ENCODE data around the gene RASL11B.

RASL11B gene

DNA sequence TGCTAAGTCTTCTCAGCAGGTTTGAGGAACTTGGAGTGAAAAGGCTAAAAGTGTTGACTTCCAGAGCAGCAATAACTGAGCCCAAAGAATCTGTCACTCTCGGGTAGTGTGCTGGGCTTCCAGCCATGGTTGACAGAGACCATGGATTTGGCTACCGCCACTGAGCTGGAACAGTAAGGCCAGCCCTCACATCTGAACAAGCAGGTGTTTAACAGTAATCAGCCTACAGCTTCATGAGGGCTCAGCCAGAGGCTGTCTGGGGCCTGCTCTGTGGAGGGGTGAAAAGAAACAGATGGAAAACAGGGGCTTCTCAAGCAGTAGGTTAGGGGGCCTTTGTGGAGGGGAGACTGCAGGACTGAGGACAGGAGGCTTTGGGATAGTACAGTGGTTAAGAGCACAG lies 14.9 kb downstream of the RASL11B start:
- Mint-ChIP-seq H3K4me3 (no peak overlapping the region), H3K27me3 (no peaks in the 10 kb centered on the region), H3K4me1 (ENCODE audit: low read depth) (no peaks in the 10 kb centered on the region), H3K9me3 (no peaks in the 10 kb centered on the region), H3K27ac (no peak overlapping the region), H3K36me3 (ENCODE audit: low read depth) (peaks cover 37% of the 10 kb centered on the region)

DNA sequence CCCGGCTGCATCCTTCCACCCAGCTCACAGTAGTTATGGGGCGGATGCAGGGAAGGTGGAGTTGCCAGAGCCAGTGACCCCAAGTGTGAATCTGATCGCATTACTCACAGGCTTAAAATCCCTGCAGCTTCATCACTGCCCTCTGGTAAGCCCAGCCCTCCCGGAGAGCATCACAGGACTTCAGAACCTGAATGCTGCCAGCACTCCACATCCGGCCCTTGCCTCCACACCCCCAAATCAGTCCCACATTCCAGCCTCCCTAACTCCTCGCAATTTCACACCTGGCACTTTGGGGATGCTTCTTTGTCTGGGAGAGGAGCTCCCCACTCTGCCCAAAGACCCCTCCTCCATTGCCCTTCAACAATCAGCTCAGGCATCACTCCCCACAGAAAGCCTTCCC lies 15.6 kb downstream of the RASL11B start:
- no peaks in the 10 kb centered on the region for H3K27me3 Mint-ChIP-seq
- H3K4me1 Mint-ChIP-seq (ENCODE audit: low read depth), result no peaks in the 10 kb centered on the region
- H3K4me3 Mint-ChIP-seq, result no peak overlapping the region
- no peaks in the 10 kb centered on the region for H3K9me3 Mint-ChIP-seq
- no peak overlapping the region for H3K27ac Mint-ChIP-seq
- H3K36me3 Mint-ChIP-seq (ENCODE audit: low read depth), result peaks cover 31% of the 10 kb centered on the region

DNA sequence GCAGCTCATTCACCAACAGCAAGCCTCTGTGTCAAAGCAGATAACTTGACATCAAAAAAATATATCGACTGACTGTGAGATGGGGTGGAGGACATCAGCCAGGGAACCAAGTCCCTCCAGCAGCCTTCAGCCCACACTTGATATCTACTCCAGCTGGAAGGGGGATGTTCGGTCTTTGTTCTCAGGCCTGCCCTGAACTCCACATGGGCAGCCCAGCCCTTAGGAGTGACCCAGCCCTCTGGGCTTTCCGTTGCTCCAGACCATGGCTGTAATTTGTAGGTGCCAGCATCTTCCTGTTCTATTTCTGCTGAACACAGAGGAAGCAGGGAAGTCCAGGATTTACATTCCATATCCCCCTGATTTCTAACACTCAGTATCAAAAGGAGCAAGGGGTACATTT lies 17.4 kb downstream of the RASL11B start:
- peaks cover 29% of the 10 kb centered on the region for H3K36me3 Mint-ChIP-seq (ENCODE audit: low read depth)
- no peak overlapping the region for H3K27ac Mint-ChIP-seq
- H3K4me3 Mint-ChIP-seq, result no peak overlapping the region
- no peaks in the 10 kb centered on the region for H3K9me3 Mint-ChIP-seq
- H3K27me3 Mint-ChIP-seq, result no peaks in the 10 kb centered on the region
- no peaks in the 10 kb centered on the region for H3K4me1 Mint-ChIP-seq (ENCODE audit: low read depth)

DNA sequence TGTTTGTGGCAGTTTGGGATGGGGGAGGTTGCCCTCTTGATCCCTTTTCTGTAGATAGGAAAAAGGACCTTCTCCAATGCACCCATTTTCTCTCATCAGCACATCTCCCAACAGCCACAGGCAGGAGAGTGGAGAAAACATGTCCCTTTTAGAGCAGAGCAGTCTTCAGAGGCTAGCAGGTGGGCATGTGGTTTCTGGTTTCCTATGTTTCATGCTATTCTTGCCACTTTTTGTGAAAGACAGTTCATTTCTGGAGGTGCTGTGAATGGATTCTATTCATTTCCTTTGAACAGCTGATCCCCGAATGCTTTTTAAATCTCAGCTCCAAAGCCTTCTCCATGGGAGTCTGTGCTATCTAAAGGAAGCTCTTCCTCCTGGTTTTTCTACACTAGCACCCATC lies 18.9 kb downstream of the RASL11B start:
- peaks cover 35% of the 10 kb centered on the region for H3K36me3 Mint-ChIP-seq (ENCODE audit: low read depth)
- H3K27ac Mint-ChIP-seq, result no peak overlapping the region
- no peaks in the 10 kb centered on the region for H3K27me3 Mint-ChIP-seq
- no peaks in the 10 kb centered on the region for H3K9me3 Mint-ChIP-seq
- H3K4me1 Mint-ChIP-seq (ENCODE audit: low read depth), result no peaks in the 10 kb centered on the region
- no peak overlapping the region for H3K4me3 Mint-ChIP-seq

DNA sequence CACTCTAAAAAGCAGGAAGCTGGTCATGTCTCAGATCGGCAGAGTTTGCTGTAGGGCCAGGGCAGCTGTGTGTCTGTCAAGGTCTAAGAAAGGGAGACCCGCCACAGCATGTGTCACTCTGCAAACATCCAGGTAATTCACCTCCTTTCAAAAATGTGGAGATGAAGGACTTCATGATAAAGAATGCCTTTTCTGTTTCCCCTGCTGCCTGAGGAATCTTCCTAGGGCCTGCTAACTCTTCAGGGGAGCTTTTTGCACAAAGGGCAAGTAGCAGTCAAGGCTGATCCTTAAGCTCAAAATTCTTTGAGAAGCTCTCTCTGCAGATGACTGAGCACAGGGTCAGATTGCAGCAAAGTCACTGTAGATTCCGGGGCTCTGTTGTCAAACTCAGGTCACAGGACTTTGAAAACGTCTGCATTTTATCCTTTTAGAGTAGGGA lies 21.1 kb downstream of the RASL11B start:
- H3K36me3 Mint-ChIP-seq (ENCODE audit: low read depth), result peaks cover 41% of the 10 kb centered on the region
- H3K4me1 Mint-ChIP-seq (ENCODE audit: low read depth), result no peaks in the 10 kb centered on the region

DNA sequence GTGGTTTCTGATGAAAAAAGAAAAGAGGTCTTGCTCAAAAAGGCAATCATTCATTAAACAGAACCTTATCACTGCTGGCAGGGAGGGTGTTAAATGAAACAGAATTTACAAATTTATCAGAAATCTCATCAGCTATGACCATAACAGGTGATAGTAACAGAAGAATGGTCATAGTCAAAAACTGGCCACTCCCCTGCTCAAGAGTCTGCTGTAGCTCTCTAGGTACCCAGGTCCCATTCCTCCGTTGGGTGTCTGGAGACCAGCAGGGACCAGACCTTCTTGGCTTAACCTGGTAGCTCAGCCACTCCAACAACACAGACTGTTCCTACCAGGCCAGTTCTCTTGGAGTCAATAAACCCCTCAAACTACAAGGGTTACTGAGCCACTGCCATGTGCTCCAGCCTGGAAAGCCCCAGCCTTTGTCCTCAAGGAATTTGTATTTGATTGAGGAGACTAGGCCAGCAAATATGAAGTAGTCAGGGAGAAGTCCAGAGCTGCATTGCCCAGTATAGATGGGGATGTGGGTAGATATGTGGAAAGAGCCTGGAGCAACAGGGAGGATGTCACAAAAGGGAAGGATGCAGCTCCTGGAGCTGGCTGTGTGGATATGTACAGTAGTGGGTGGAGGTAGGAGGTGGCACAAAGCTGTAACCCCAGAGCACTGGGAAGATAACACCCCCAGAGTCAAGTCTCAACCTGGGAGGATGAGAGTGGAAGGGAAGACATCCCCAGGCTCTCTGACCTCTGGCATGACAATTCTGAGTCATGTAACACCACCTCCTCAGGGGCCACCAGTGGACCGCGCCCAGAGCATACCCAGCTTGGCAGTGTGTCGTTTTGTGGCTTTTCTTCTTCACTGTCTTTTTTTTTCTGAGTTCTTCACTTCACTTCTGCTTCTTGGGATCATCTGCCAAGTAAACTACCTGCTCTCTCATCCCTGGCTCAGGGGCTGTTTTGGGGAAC lies 21.9 kb downstream of the RASL11B start:
- Mint-ChIP-seq H3K9me3 (peaks cover 11% of the 10 kb centered on the region), H3K36me3 (ENCODE audit: low read depth) (peaks cover 45% of the 10 kb centered on the region), H3K27ac (no peak overlapping the region), H3K27me3 (no peaks in the 10 kb centered on the region), H3K4me3 (no peak overlapping the region), H3K4me1 (ENCODE audit: low read depth) (no peaks in the 10 kb centered on the region)

More for the DNA sequence above, 21.1 kb downstream of the RASL11B start:
- H3K27me3 Mint-ChIP-seq, result no peaks in the 10 kb centered on the region
- no peak overlapping the region for H3K27ac Mint-ChIP-seq
- H3K9me3 Mint-ChIP-seq, result peaks cover 4% of the 10 kb centered on the region
- no peak overlapping the region for H3K4me3 Mint-ChIP-seq

DNA sequence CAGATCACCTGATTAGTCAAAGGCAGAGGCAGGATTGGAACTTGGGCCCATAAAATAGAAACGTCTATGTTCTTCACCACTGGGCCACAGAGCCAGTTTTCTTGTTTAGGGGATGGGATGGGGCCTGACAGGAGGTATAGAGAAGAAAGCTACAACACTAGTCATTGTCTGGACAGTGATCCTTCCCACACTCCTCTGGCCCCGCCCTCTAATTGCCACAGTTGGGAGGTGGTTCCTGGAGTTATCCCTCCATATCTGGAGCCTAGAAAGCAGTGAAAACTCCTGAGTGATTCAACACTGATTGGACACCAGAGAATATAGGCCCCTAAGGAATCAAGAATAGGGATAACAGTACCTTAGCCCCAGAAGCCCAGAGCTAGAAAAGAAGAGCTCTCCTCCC lies 22.9 kb downstream of the RASL11B start:
- Mint-ChIP-seq H3K27ac (no peak overlapping the region), H3K36me3 (ENCODE audit: low read depth) (peaks cover 46% of the 10 kb centered on the region), H3K27me3 (no peaks in the 10 kb centered on the region), H3K4me1 (ENCODE audit: low read depth) (peaks cover 5% of the 10 kb centered on the region), H3K4me3 (no peak overlapping the region), H3K9me3 (peaks cover 11% of the 10 kb centered on the region)

DNA sequence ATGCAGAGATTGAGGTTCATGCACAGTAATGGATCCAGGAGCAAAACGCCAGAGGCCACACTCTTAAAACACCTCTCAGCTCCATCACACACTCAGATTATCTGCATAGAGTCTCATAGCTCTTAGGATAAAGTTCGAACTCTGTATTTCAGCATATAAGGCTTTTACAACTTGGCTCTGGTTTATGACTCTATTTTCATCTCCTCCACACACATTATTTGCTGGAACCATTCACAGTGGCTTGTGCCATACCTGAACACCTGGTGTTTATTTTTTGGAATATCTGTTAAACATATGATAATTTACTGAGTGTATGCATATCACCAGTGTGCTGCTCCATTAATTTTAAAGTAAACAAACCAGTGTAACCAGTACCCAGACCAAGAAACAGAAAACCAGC lies 27.2 kb downstream of the RASL11B start:
- Mint-ChIP-seq H3K27me3 (no peaks in the 10 kb centered on the region), H3K4me1 (ENCODE audit: low read depth) (peaks cover 8% of the 10 kb centered on the region), H3K36me3 (ENCODE audit: low read depth) (peaks cover 32% of the 10 kb centered on the region), H3K9me3 (peaks cover 11% of the 10 kb centered on the region), H3K27ac (no peak overlapping the region), H3K4me3 (no peak overlapping the region)

DNA sequence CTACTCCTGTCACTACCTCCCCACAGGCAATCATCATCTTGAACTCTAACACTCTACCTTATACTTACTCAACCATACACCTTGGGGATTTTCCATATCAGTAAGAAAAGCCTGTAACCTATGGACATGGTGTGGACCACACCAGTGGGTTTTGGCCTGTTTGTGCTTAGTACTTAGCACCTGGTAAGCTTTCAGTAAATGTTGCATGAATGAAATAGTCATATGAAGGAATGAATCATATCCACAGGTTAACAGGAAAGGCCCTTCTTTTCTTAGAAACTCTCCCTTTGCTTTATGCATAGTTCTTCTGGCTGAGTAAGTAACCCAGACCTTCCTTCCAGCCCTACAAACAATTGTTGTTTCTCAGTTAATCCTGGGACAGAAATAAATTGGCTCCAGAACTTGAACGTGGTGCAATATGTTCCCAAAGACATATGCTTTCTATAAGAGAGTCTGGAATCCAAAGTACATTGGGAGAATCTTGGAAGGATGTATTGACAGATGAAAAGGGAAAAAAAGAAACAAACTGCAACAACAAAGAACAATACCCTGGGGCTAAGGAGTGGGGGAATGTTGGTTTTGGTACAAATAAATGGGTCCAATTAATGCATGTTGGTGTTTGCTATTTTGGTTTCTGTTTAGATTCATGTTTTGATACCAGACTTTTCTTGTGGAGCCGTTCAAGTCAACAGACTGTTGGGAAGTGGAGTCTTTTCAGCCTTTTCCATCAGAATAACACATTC lies 27.8 kb downstream of the RASL11B start:
- no peak overlapping the region for H3K4me3 Mint-ChIP-seq
- peaks cover 8% of the 10 kb centered on the region for H3K4me1 Mint-ChIP-seq (ENCODE audit: low read depth)
- peaks cover 11% of the 10 kb centered on the region for H3K9me3 Mint-ChIP-seq
- peaks cover 32% of the 10 kb centered on the region for H3K36me3 Mint-ChIP-seq (ENCODE audit: low read depth)
- H3K27me3 Mint-ChIP-seq, result no peaks in the 10 kb centered on the region
- H3K27ac Mint-ChIP-seq, result no peak overlapping the region

DNA sequence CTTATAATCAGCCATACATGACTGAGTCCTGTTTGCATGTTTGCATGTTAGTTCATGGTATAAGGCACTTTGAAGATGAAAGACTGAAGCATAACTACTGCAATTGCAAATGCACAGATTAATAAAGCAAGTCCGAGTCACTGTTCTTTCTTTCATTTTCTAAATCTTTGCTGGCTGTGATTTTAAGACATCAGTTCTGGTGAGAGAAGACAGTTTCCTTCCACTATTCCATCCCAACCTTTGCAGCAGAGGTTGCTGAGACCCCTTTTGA lies 28.3 kb downstream of the RASL11B start:
- no peak overlapping the region for H3K4me3 Mint-ChIP-seq
- peaks cover 11% of the 10 kb centered on the region for H3K9me3 Mint-ChIP-seq
- H3K4me1 Mint-ChIP-seq (ENCODE audit: low read depth), result peaks cover 8% of the 10 kb centered on the region
- H3K36me3 Mint-ChIP-seq (ENCODE audit: low read depth), result peaks cover 29% of the 10 kb centered on the region
- H3K27me3 Mint-ChIP-seq, result no peaks in the 10 kb centered on the region
- H3K27ac Mint-ChIP-seq, result no peak overlapping the region

DNA sequence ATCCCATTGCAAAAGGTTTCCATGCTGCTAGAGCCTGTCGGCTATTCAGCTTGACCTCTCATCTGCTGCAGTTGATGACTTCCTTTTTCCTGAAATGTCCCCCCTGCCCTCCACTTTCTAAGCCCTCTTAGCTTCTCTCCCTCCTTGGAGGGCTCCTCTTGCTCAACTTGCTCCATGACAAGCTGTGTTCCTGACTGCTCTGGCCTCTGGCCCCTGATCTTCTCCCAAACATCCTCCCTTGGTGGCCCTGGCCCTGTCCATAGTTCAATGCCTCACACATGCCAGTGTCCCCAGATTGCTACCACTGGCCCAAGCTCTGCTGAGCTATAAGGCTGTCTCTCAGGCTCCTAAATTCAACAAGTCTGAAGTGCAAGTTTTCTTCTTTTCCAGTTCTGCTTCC lies 29.6 kb downstream of the RASL11B start:
- peaks cover 21% of the 10 kb centered on the region for H3K36me3 Mint-ChIP-seq (ENCODE audit: low read depth)
- no peak overlapping the region for H3K4me3 Mint-ChIP-seq
- no peak overlapping the region for H3K27ac Mint-ChIP-seq
- H3K4me1 Mint-ChIP-seq (ENCODE audit: low read depth), result peaks cover 8% of the 10 kb centered on the region
- peaks cover 13% of the 10 kb centered on the region for H3K9me3 Mint-ChIP-seq
- H3K27me3 Mint-ChIP-seq, result no peaks in the 10 kb centered on the region

DNA sequence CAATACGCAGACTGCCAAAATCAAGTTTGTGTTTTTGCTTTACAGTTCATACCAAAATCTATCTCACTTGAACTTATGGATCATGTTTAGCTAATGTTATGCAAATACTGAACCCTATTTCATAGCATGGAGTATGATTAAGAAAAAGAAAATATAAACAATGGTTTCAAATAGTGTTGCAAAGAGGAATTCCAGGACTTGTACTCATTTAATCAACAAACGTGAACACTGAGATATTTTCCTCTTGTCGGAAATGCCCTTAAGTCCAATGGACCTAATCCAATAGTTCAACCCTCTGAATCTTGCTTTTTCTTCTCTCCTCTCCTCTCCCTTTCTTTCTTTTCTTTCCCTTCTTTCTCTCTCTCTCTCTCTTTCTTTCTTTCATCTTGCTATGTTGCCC lies 30.8 kb downstream of the RASL11B start:
- Mint-ChIP-seq H3K9me3 (peaks cover 11% of the 10 kb centered on the region), H3K27ac (no peak overlapping the region), H3K27me3 (no peaks in the 10 kb centered on the region), H3K36me3 (ENCODE audit: low read depth) (peaks cover 16% of the 10 kb centered on the region), H3K4me1 (ENCODE audit: low read depth) (peaks cover 8% of the 10 kb centered on the region), H3K4me3 (no peak overlapping the region)

DNA sequence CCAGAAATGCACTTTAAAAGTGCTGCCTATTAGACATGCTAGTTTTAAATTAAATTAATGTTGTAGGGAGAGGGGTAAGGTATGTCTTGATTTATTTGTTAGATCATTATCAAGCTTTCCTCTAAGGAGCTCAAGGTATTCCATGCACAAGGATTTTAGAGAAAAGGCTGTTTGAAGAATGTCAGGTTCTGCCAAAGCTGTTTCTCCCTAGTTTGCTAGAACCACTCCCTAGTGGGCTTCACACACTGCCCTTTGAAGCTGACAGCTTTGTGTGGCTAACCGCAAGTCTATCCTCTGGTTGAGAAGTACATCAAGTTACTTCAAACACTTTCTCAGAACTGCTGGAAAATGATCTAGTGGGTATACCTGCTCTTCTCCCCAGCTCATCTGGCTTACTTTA lies 32.3 kb downstream of the RASL11B start:
- peaks cover 8% of the 10 kb centered on the region for H3K4me1 Mint-ChIP-seq (ENCODE audit: low read depth)
- peaks cover 7% of the 10 kb centered on the region for H3K9me3 Mint-ChIP-seq
- no peak overlapping the region for H3K4me3 Mint-ChIP-seq
- H3K27ac Mint-ChIP-seq, result no peak overlapping the region
- H3K27me3 Mint-ChIP-seq, result no peaks in the 10 kb centered on the region
- H3K36me3 Mint-ChIP-seq (ENCODE audit: low read depth), result peaks cover 7% of the 10 kb centered on the region

DNA sequence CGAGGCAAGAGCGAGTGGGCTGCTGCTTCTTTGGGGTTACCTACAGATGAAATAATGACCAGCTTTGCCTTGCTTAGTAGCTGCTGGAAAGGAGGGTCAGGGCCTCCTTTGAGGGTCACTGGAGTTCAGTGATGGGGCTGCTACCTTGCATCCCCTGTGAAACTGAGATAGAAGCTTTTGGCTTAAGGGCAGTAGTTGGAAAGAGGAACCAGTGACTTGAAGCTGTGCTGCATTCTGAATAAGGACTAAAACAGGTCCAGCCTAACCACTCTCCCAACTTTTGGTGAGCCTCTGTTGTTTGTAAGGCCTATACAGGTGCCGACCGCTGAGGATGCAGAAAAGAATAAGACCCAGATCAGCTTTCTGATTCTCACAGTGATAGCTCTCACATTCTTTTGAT lies 41.2 kb downstream of the RASL11B start:
- Mint-ChIP-seq H3K36me3 (ENCODE audit: low read depth) (peaks cover 66% of the 10 kb centered on the region), H3K4me1 (ENCODE audit: low read depth) (no peaks in the 10 kb centered on the region), H3K27me3 (no peaks in the 10 kb centered on the region), H3K4me3 (no peak overlapping the region), H3K9me3 (peaks cover 4% of the 10 kb centered on the region), H3K27ac (no peak overlapping the region)

DNA sequence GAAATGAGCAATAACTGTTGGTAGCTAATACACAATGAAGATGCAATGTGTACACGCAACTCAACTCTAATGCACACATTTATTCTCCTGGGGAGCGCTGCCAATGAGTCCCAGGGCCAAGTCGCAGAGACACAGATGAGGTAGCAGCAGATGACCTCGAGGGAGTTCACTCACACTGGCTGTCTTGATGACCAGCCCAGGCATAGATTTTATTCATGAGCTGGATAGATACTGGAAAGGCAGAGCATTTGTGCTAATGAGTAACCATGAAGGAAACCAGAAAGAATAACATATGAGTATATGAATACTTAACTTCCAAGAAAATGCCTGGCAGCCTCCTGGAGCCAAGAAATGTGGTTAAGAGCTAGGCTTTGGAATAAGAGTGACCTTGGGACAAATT lies 42.3 kb downstream of the RASL11B start:
- Mint-ChIP-seq H3K27me3 (no peaks in the 10 kb centered on the region), H3K4me1 (ENCODE audit: low read depth) (no peaks in the 10 kb centered on the region), H3K9me3 (no peaks in the 10 kb centered on the region), H3K4me3 (no peak overlapping the region), H3K27ac (no peak overlapping the region), H3K36me3 (ENCODE audit: low read depth) (peaks cover 72% of the 10 kb centered on the region)
